Myocyte (in vitro differentiated cells): ENCODE measurements around the gene ABCF2. TPM values are rescaled to one million over a fixed set of nuclear protein-coding genes. Genes with fewer than 3 reads are reported as not detected.

ENCODE experiments used
- DNase-seq: peaks from one replicate; pipeline ENCODE4 v3.0.0-alpha.2; 2012; ENCODE audit warnings: low read depth
- microRNA counts: library from miRNA; unstranded; fragments of <30 nt; microRNA quantifications from one replicate; lab custom pipeline; 2016
- total RNA-seq: library from RNA; depleted of rRNA; stranded (reverse); fragments of >200 nt; gene quantifications from 2 replicates; pipeline ENCODE4 v1.2.3, GENCODE V29; 2014

The ABCF2 gene
- total RNA-seq, 1 donor from 2014 or later = 105 TPM

DNA sequence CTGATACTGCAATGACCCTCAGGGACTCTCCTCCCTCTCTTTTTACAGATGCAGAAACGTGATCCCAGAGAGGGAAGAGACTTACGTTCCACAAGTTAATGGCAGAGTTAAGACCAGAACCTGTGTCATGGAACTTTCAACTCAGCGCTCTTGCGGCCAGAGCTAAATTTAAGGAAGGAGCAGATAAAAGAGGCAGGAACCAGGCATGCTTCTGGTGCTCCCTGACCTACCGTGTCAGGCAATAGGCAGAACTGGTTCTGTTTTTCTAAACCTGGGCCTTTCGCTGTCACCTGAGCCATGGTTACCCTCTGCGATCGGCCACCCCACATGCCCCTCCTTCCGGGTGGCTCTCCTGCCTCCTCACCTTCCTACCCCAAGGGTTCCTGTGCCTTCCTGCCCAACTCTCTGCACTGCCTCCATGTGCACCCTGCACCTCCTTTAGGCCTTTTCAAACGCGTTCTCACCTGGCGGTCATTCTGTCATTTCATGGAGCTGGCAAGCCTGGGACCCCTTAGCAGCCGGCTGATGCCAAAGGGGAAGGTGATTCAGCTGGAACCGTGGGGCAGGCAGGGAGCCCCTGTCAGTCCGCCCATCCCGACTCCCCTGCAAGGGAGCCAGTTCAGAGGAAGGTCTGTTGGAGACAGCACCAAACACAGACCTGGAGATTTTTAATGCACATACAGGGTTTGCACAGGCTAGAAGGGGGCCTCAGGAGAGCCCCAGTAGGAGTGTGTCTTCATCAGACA lies 51.8 kb downstream of the ABCF2 start:
- no peak for DNase-seq

DNA sequence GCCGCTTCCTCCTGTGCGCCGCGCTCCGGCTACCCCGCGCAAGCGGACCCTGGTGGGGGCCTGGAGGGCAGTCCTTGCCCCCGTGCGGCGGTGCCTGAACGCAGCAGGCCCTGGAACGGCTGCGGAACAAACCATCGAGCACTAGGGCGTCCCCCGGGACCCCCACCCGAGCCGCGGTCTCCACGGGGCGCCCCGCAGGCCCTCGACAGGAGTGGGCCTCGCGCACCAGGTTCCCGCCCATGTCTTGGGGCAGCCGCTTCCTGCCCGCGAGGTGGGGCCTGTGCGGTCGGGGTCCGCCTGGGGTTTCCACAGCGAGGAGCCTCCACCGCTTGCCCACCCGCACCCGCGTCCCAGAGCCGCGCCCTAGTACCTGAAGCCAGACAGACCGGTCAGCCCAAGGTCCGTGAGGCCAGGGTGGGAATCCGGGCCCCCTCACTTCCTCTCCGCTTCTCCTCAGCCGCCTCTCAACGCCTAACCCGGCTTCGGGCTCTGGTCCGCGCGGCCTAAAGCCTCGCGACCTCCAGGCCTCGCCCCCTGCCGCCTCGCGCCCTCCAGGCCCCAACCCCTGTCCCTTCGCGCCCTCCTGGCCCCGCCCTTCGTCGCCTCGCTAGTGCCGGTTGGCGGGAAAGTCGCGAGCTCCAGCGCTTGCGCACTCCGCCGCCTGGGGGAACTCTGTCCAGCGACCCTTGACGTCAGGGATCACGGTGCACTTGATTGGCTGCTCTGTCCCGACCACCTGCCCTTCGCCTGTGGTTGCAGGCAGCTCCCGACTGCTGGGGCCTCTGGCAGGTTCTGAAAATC lies 52.6 kb downstream of the ABCF2 start:
- DNase-seq = peak; percentile 16

DNA sequence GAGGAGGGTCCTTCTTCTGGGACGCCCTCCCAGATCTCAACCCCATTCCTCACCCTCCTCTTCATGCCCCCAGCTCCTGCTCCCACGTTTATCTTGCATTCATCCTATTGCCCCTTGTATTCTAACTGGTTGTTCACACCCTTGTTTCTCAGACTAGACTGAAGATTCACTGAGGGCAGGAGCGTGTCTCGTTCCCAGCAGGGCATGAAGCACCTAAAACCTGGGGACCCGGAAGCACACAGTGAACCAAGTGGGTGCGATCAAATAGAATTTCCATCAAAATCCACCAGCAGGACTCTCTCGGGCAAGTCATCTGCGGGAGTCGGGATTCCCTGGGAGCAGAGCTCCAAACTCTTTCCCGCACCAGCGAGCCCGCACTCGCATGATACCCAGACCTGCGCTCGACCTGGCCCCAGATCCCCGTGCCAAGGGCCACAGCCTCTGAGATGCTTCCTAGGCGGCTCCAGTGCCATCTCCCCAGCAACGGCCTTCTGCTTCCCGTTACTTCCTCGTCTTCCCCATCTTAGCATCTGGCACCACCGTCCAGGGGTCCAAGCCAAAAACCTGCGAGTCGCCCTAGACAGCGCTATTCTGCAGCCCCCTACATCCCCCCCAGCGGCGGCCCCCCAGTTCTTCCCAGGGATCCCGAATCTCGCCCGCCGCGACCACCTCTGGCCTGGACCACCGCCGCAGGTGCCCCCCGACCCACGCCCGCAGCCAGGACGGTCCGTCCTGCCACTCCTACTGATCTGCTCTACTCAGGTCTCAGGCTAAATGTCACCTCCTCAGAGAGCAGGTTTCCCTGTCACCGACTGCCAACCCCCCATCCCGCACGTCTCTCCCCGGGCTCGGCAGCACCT lies 53.4 kb downstream of the ABCF2 start:
- no peak for DNase-seq

DNA sequence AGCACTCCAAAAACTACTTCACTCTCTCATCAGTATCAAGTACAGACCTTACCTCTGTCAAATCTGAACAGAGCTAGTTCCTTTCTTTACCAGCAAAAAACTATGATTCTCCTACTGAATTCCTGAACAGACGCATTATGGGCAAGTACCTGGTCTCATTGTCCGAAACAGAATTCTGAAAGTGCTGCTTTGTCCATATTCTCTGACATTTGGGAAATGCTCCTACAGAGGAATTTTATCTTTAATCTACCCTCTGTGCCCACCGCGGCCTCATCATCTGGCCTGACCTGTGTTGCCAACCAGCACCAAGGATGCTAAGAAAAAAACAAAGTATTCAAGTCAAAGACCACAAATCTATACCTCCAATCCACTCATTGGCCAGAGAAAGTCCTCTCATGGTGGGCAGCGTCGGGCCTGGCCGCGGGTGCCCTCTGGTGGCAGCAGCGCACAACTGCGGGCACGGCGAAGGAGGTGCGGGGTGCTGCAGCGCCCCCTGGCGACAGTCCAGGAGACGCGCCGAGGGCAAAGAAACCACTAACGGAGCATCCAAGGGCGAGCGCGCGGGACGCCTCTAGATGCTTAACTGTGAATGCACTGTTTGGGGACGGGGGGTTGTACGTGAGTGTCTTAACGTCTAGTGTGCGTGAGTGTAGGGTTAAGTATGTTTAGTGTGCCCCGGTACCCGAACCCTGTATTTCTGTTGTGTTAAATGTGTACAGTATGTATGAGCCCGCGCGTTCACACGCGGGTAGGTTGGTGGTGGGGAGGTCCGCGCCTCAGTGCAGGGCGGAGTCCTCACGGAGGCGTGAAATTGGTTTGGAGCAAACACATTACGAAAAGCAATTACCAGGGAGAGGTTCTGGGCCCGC lies 54.5 kb downstream of the ABCF2 start:
- DNase-seq = peak; percentile 78

DNA sequence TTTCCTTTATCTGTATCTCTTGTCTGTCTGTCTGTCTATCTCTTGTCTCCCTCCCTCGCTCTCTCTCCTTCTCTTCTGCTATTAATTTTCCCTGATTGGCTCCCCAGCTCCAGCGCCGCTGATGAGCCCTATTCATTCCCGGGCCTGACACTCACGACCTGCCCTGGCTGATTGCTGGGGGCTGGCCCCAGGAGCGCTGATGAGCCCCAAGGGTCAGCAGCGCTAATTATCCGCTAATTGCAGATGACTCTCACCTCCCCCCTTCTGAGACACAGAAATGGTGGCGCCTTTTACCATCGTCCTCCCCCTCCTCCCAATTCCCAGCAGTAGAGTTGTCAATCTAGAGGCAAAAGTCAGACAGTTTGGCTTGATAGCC lies 58.2 kb downstream of the ABCF2 start:
- no peak for DNase-seq

DNA sequence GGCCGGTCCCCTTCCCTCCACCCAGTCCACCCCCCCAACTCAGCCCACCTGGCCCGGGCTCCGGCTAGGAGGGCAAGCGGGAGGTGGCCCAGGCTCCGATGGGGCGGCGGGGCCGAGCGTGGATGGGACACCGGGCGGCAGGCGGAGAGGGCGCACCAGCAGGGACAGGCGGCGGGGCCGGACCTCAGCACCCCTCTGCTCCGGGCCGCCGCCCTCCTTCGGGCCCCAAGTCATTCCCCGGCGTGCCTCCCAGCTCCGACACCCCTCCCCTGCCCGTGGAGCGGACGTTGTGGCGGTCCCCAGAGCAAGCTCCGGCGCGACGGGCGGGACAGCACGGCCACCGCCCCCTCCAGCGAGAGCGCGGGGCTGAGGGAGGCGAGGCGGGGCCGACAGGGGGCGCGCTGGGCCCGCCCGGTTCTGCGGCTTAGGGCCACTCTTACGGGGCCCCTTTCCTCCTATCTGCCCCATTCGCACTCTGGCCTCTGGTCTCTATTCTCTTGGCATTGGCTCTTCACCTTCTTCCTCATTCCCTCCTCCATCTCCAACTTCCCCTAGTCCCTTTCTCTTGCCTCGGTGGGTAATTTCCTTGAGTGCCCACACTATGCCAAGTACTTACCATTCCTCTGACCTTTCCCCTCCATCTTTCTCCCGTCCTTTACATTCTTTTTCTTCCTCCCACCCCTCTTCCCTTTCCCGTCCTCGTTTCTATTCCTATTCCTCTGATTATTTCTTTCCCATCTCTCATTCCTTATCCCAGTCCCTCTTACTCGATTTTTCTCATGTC lies 58.8 kb downstream of the ABCF2 start:
- no peak for DNase-seq

DNA sequence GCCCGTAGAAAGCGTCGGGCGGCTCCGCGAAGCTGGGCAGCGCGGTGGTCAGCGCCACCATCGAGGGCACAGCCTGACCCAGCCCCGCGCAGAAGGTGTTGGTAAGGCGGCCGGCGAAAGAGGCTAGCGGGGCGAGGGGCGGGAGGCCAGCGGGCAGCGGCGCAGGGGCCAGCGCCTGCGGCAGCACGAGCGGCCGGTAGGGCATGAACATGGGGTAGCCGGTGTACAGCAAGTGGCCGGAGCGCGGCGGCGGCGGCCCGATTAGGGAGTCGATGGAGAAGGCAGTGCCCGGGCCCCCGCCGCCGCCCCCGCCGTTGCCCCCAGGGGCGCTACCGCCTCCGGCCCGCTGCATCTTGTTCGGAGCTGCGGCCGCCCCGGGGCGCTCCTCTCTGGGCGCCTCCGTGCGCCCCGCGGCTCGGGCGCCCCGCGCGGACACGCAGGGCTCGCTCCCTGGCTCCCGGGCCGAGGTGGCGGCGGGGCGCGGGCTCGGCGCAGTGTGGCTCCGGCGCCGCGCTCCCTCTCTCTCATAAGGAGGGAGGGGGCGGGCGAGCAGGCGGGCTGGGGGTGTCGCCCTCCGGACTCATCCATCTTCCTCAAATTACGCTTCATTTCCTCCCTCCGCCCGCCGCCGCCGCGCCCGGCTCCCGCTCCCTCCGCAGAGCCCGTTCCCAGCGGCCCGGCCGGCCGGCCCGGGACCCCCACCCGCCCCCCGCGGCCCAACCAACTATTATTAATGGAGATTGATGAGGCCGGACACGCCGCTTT lies 59.6 kb downstream of the ABCF2 start, which contains the start of gene GBX1:
Gene GBX1 (minus strand): TSS at position 498 of the 765 bp plus-strand sequence. CDS start 146 bp downstream, at position 352.
- peak; percentile 20 for DNase-seq

DNA sequence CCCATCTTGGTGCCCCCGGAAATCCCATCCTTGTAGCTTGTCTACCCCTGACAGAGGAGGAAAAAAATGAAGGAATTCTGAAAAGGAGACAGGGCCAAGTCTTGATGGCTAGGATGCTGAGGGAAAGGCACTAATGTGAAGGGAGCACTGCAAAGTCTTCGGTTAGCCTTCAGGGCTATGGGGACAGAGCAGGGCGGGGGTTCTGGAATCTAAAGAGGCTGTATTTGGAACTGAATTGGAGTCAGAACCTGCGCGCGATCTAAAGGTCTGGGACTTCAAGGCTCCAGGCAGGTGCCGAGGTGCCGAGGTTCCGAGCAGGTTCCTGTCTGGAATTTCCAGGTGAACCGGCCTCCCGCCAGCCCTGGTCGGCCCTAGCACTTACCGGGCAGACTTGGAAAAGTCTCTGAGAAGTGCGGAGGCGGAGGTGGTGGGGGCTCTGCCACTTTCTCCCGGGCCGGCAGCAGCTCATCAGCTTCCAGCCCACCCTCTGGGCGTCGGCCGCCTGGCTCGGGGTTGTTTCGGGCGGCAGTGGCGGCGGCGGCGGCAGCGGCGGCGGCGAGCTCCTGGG lies 60.3 kb downstream of the ABCF2 start:
- DNase-seq = no peak

MicroRNAs within 50 kb of the gene (microRNA counts, 767-probe panel; counts per million panel counts)
- microRNA hsa-miR-671-3p (lab: Ali Mortazavi, UCI) (not detected), microRNA hsa-miR-671-5p (lab: Ali Mortazavi, UCI) (not detected)

Other genes with a start within 250 kb of the ABCF2 start
- gene KCNH2, start 248.9 kb downstream of the ABCF2 start, total RNA-seq = 6.9 and 8.7 TPM in 2 replicates
- gene NOS3, start 236.2 kb downstream of the ABCF2 start, total RNA-seq = not detected in 2 replicates
- gene ATG9B, start 202.7 kb downstream of the ABCF2 start, total RNA-seq = 0.11 and 0.21 TPM in 2 replicates
- 47.8 and 53.0 TPM in 2 replicates for gene ABCB8, start 198.8 kb downstream of the ABCF2 start, total RNA-seq
- gene ASIC3, start 178.7 kb downstream of the ABCF2 start, total RNA-seq = 3.6 and 5.5 TPM in 2 replicates
- 34.0 TPM in 2 replicates for gene CDK5, start 169.3 kb downstream of the ABCF2 start, total RNA-seq
- 516 and 662 TPM in 2 replicates for gene SLC4A2, start 167.6 kb downstream of the ABCF2 start, total RNA-seq
- 177 and 198 TPM in 2 replicates for gene FASTK, start 146.4 kb downstream of the ABCF2 start, total RNA-seq
- 59.9 and 60.7 TPM in 2 replicates for gene TMUB1, start 143.7 kb downstream of the ABCF2 start, total RNA-seq
- 110 and 115 TPM in 2 replicates for gene AGAP3, start 140.7 kb downstream of the ABCF2 start, total RNA-seq
- not detected in 2 replicates for gene GBX1, start 59.5 kb downstream of the ABCF2 start, total RNA-seq
- gene ASB10, start 40.0 kb downstream of the ABCF2 start, total RNA-seq = 0.99 TPM in 1 of 2 replicates, not detected in the other
- not detected in 2 replicates for gene H2BK1, start 16.7 kb downstream of the ABCF2 start, total RNA-seq
- gene CHPF2, start 5.3 kb upstream of the ABCF2 start, total RNA-seq = 136 and 142 TPM in 2 replicates
- gene SMARCD3, start 21.5 kb upstream of the ABCF2 start, total RNA-seq = 251 and 274 TPM in 2 replicates
- 60.7 and 61.8 TPM in 2 replicates for gene NUB1, start 114.6 kb upstream of the ABCF2 start, total RNA-seq
- 0.42 TPM in 1 of 2 replicates, not detected in the other for gene WDR86, start 182.8 kb upstream of the ABCF2 start, total RNA-seq
- 0.16 TPM in 1 of 2 replicates, not detected in the other for gene CRYGN, start 212.9 kb upstream of the ABCF2 start, total RNA-seq